A673 (cell line): ENCODE data around the gene MIEF1. TPM values are rescaled to one million over a fixed set of nuclear protein-coding genes. Genes with fewer than 3 reads are reported as not detected.

Experiments
- BruUV-seq: library from RNA; stranded (reverse); fragments of 400-500 nt; replicated peaks from 2 replicates; lab custom pipeline; 2021; lab: Mats Ljungman, UMichigan
- CTCF ChIA-PET: fragments of 300-600 bp; sonication (Branson Sonifier 250); formaldehyde crosslinking; loops from one replicate; lab custom pipeline; 2022; ENCODE audit warnings: antibody characterized with exemption; lab: Charles Lee
- POLR2A ChIA-PET: fragments of 300-600 bp; sonication (Branson Sonifier 250); formaldehyde crosslinking; loops from one replicate; lab custom pipeline; 2022; ENCODE audit warnings: antibody characterized with exemption; ENCODE audit not compliant: low non-redundant PET; lab: Charles Lee
- DNase-seq: peaks from one replicate; pipeline ENCODE4 v3.0.0-alpha.2; 2015; ENCODE audit warnings: low spot score
- H3K27ac ChIP-seq: fragments of 200-600 bp; sonication (generic); 2 replicates; pipeline ENCODE4 v1.5.1; 2016; ENCODE audit warnings: mixed run types, low read depth, mild to moderate bottlenecking, mixed read lengths, antibody characterized with exemption, low read length; ENCODE audit not compliant: poor library complexity, severe bottlenecking
- H3K27me3 ChIP-seq: fragments of 200-600 bp; sonication (generic); replicated peaks from 2 replicates; pipeline ENCODE4 v1.6.1; 2017; ENCODE audit warnings: mixed run types, low read depth, mild to moderate bottlenecking, mixed read lengths, antibody characterized with exemption, low read length; ENCODE audit not compliant: insufficient read depth, poor library complexity
- H3K36me3 ChIP-seq: fragments of 200-600 bp; sonication (generic); 2 replicates; pipeline ENCODE4 v1.6.1; 2016; ENCODE audit warnings: mixed run types, mild to moderate bottlenecking, mixed read lengths, antibody characterized with exemption, low read length; ENCODE audit not compliant: insufficient read depth, poor library complexity, severe bottlenecking
- H3K4me1 ChIP-seq: fragments of 200-600 bp; sonication (generic); 2 replicates; pipeline ENCODE4 v1.6.1; 2017; ENCODE audit warnings: mixed run types, mild to moderate bottlenecking, mixed read lengths, antibody characterized with exemption, low read length; ENCODE audit not compliant: insufficient read depth, poor library complexity, severe bottlenecking
- H3K4me3 ChIP-seq: fragments of 200-600 bp; sonication (generic); 2 replicates; pipeline ENCODE4 v1.5.1; 2016; ENCODE audit warnings: low read depth, mixed run types, mild to moderate bottlenecking, mixed read lengths, low read length; ENCODE audit not compliant: poor library complexity, severe bottlenecking
- H3K9me3 ChIP-seq: fragments of 200-600 bp; sonication (generic); 2 replicates; pipeline ENCODE4 v1.6.1; 2016; ENCODE audit warnings: mixed run types, low read depth, mild to moderate bottlenecking, mixed read lengths, antibody characterized with exemption, low read length; ENCODE audit not compliant: poor library complexity, severe bottlenecking
- CTCF ChIP-seq: fragments of 300-800, 200-600 bp; sonication (generic); conservative IDR thresholded peaks from 2 replicates; pipeline ENCODE4 v1.5.1; 2017; ENCODE audit warnings: low read depth, mild to moderate bottlenecking, antibody characterized with exemption, low read length, moderate library complexity, mixed read lengths
- EZH2 ChIP-seq: fragments of 200-600 bp; sonication (generic); IDR thresholded peaks from 2 replicates; pipeline ENCODE4 v1.6.1; 2017; ENCODE audit warnings: borderline replicate concordance, low read depth, mild to moderate bottlenecking, mixed read lengths, antibody characterized with exemption, low read length; ENCODE audit not compliant: poor library complexity, severe bottlenecking
- intact Hi-C: fragments of 100-400 bp; cut with micrococcal nuclease; formaldehyde crosslinking; loops from one replicate; pipeline ENCODE4 v1.10.0; 2022; ENCODE audit not compliant: unreplicated experiment
- total RNA-seq: library from RNA; stranded (reverse); gene quantifications from 2 replicates; pipeline ENCODE4 v1.2.3, GENCODE V29; 2021

Gene MIEF1
- total RNA-seq, 1 experiment from 2014 or later: 55.1 TPM

DNA sequence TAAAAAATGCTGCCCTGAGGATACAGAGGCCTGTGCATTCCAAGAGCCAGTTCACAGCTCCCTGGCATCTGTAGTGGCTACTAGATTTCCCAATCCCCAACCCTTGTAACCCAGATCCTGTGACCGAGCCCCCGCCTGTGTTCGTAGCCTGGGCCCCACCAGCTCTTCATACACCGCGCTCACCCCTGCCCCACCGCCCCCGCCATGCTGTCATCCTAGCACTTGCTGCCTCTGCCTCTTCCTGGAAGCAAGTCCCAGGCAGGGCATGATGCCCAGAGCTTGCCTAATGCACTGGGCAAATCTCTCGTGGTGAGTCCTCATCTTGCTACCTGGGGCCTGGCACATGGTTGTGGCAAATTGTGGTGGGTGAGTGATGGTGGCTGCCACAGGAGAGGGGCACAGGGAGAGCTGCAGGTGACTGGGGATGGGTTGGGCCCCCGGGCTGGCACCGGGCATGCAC lies 38.1 kb upstream of the MIEF1 start:
- TF ChIP-seq EZH2: no peak
- no peak for TF ChIP-seq CTCF
- Histone ChIP-seq H3K27ac (no peak overlapping the region), H3K4me1 (no peaks in the 10 kb centered on the region), H3K9me3 (no peaks in the 10 kb centered on the region), H3K36me3 (no peaks in the 10 kb centered on the region), H3K4me3 (no peak overlapping the region), H3K27me3 (no peaks in the 10 kb centered on the region)
- POLR2A ChIA-PET: no interaction called here
- intact Hi-C loops: no loop called here
- CTCF ChIA-PET: no interaction called here
- no peak for DNase-seq
- BruUV-seq: no TSS peak

- H3K9me3 ChIP-seq: no peaks in the 10 kb centered on the region
- no peaks in the 10 kb centered on the region for H3K27me3 ChIP-seq
- no peaks in the 10 kb centered on the region for H3K36me3 ChIP-seq
- H3K4me1 ChIP-seq: peaks cover 4% of the 10 kb centered on the region
- POLR2A ChIA-PET: no interaction called here
- TF ChIP-seq EZH2 (no peak), CTCF (no peak)
- H3K27ac ChIP-seq: no peak overlapping the region
- no peak overlapping the region for H3K4me3 ChIP-seq
- CTCF ChIA-PET: no interaction called here
- intact Hi-C loops: no loop called here
- DNase-seq: no peak
- no TSS peak for BruUV-seq
Measured at GRCh38 chr22:39466228-39467006, 35.7 kb upstream of the MIEF1 start.

- POLR2A ChIA-PET: interaction anchor here (0.7 kb wide), 1 partner anchor 838 kb away, joined by 19 read pairs; no protein-coding TSS in a partner anchor
- H3K36me3 ChIP-seq: no peaks in the 10 kb centered on the region
- CTCF ChIA-PET: no interaction called here
- intact Hi-C loops: no loop called here
- no peaks in the 10 kb centered on the region for H3K27me3 ChIP-seq
- no peaks in the 10 kb centered on the region for H3K9me3 ChIP-seq
- H3K27ac ChIP-seq: no peak overlapping the region
- no peak for TF ChIP-seq EZH2
- no peak for TF ChIP-seq CTCF
- peaks cover 14% of the 10 kb centered on the region for H3K4me1 ChIP-seq
- no peak overlapping the region for H3K4me3 ChIP-seq
- DNase-seq: no peak
- no TSS peak for BruUV-seq
Measured at GRCh38 chr22:39467390-39467895, 34.6 kb upstream of the MIEF1 start.
